HG02981 (cell line): ENCODE data around the gene SUMO3.

Source experiments
- ATAC-seq: cut with Tn5 transposase; IDR thresholded peaks from one replicate; pipeline ENCODE4 v1.9.1; 2021; ENCODE audit warnings: mild to moderate bottlenecking, moderate library complexity; ENCODE audit not compliant: unreplicated experiment

The SUMO3 gene

GRCh38 chr21:44804762-44805161 is 13.1 kb downstream of the SUMO3 start:
- ATAC-seq: no peak

GRCh38 chr21:44803651-44804050 is 14.2 kb downstream of the SUMO3 start:
- no peak for ATAC-seq

- ATAC-seq: no peak
Measured at GRCh38 chr21:44802396-44803153, 15.3 kb downstream of the SUMO3 start.

GRCh38 chr21:44801468-44802395 is 16.1 kb downstream of the SUMO3 start, which contains the start of gene UBE2G2:
Gene UBE2G2 (minus strand): TSS chr21:44801820. CDS start chr21:44801748, 72 bp downstream.
- peak; percentile 78 for ATAC-seq

GRCh38 chr21:44800971-44801467 is 16.8 kb downstream of the SUMO3 start:
- no peak for ATAC-seq

GRCh38 chr21:44800103-44800502 is 17.8 kb downstream of the SUMO3 start:
- ATAC-seq: no peak

- ATAC-seq: no peak
Measured at GRCh38 chr21:44799646-44800045, 18.2 kb downstream of the SUMO3 start.

GRCh38 chr21:44797775-44798174 is 20.1 kb downstream of the SUMO3 start:
- ATAC-seq: no peak

- ATAC-seq: no peak
Measured at GRCh38 chr21:44795342-44795741, 22.5 kb downstream of the SUMO3 start.

GRCh38 chr21:44793592-44794374 is 24.1 kb downstream of the SUMO3 start:
- ATAC-seq: no peak

GRCh38 chr21:44792702-44793591 is 24.9 kb downstream of the SUMO3 start:
- no peak for ATAC-seq

GRCh38 chr21:44791993-44792392 is 25.9 kb downstream of the SUMO3 start:
- no peak for ATAC-seq

GRCh38 chr21:44791246-44791645 is 26.6 kb downstream of the SUMO3 start:
- no peak for ATAC-seq

GRCh38 chr21:44790368-44790767 is 27.5 kb downstream of the SUMO3 start:
- ATAC-seq: no peak

GRCh38 chr21:44789880-44790279 is 28.0 kb downstream of the SUMO3 start:
- ATAC-seq: no peak

- ATAC-seq: no peak
Measured at GRCh38 chr21:44785620-44786335, 32.1 kb downstream of the SUMO3 start.

- ATAC-seq: no peak
Measured at GRCh38 chr21:44784810-44785209, 33.1 kb downstream of the SUMO3 start.

- no peak for ATAC-seq
Measured at GRCh38 chr21:44783020-44783696, 34.7 kb downstream of the SUMO3 start.
